Rectal smooth muscle tissue (tissue), 1 donor: ENCODE results near the gene GRIN2A.
A peak's percentile ranks its signal among the peaks of the same experiment; 100 is the strongest.

Experiments
- H3K27ac ChIP-seq: one replicate; pipeline ENCODE4 v1.7.0; 2013; ENCODE audit warnings: low read depth, low read length, inconsistent platforms
- H3K27me3 ChIP-seq: one replicate; pipeline ENCODE4 v1.7.0; 2013; ENCODE audit warnings: low read length; ENCODE audit not compliant: control insufficient read depth, insufficient read depth
- H3K36me3 ChIP-seq: one replicate; pipeline ENCODE4 v1.7.0; 2013; ENCODE audit warnings: low read length; ENCODE audit not compliant: control insufficient read depth, insufficient read depth
- H3K4me1 ChIP-seq: one replicate; pipeline ENCODE4 v1.7.0; 2013; ENCODE audit warnings: low read length; ENCODE audit not compliant: control insufficient read depth, insufficient read depth
- H3K4me3 ChIP-seq: one replicate; pipeline ENCODE4 v1.7.0; 2013; ENCODE audit warnings: low read length
- H3K9ac ChIP-seq: one replicate; pipeline ENCODE4 v1.7.0; 2013; ENCODE audit warnings: low read length

Gene GRIN2A

DNA sequence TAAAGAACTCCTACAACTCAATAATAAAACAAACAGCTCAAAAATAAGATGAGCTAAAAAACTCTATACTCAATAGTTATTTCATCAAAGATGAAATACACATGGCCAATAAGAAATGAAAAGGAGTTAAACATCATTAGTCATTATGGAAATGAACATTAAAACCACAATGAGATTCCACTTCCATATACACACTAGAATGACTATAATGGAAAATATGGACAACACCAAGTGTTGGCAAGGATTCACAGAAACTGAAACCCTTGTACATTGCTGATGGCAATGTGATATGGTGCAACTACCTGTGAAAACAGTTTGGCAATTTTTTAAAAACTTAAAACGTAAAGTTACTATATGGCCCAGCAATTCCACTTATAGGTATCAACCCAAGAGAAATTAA is 91.4 kb downstream of the GRIN2A start:
- no peaks in the 10 kb centered on the region for H3K4me1 ChIP-seq

DNA sequence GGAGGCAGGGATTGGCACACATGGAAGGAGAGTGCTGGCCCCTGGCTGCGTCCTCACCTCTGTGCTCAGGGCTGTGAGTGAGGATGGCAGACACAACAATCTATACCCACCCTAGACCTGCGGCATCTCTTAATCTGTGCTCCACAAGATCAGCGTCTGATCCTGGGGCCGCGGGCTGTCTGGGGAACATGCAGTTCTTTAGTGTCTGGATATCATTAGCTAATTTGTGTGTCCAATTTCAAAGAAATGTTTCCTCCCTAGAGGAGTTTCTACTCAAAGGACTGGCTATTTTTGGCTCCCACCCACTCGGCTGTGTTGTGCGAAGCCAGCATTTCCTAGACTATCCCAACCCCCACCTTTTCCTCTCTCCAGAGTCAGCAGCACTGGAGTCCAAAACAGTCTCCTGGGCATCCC is 93.8 kb downstream of the GRIN2A start:
- Histone ChIP-seq H3K4me1 (peaks cover 2% of the 10 kb centered on the region), H3K27me3 (no peaks in the 10 kb centered on the region), H3K36me3 (no peaks in the 10 kb centered on the region), H3K27ac (no peak overlapping the region), H3K4me3 (no peak overlapping the region), H3K9ac (no peak overlapping the region)

More for the DNA sequence above, 91.4 kb downstream of the GRIN2A start:
- no peaks in the 10 kb centered on the region for H3K36me3 ChIP-seq
- no peaks in the 10 kb centered on the region for H3K27me3 ChIP-seq
- no peak overlapping the region for H3K27ac ChIP-seq
- H3K4me3 ChIP-seq = no peak overlapping the region
- H3K9ac ChIP-seq = no peak overlapping the region

DNA sequence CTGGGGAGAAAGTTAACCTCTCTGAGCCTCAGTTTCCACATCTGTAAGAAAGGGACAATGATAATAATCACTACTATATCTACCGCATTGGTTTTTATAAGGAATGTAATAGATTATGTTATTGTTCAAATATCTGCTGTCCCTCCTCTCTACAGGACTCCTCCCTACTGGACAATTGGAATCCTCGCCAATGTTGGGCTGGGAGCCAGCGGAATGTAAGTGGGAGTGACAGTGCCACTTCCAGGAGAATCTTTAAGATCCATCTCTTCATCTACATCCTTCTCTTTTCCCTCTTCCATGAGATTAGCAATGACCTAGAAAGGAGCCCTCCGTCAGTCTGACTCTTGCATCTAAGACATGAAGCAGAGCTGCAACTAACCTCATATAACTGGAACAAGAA is 95.1 kb downstream of the GRIN2A start:
- Histone ChIP-seq H3K4me1 (peaks cover 2% of the 10 kb centered on the region), H3K36me3 (no peaks in the 10 kb centered on the region), H3K27me3 (no peaks in the 10 kb centered on the region), H3K4me3 (no peak overlapping the region), H3K9ac (no peak overlapping the region), H3K27ac (no peak overlapping the region)

DNA sequence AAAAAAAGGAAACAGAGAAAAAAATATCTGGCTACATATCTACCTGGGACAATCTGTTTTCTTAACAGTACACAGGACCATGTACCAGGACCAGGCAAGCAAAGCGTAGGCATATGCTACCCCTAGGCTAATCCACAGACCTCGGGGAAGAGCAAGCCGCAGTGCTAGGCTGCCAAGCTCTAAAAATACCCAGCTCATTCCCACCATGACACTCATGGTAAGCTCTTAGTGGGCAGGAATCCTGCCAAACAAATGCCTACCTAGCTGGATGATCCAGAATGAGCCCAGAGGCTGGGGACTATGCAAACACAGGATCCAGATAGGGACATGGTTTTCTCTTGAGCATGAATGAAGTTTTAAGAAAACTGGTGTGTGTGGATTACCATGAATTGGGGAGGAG is 95.6 kb downstream of the GRIN2A start:
- peaks cover 2% of the 10 kb centered on the region for H3K4me1 ChIP-seq
- no peak overlapping the region for H3K27ac ChIP-seq
- no peak overlapping the region for H3K4me3 ChIP-seq
- no peaks in the 10 kb centered on the region for H3K27me3 ChIP-seq
- H3K9ac ChIP-seq = no peak overlapping the region
- H3K36me3 ChIP-seq = no peaks in the 10 kb centered on the region

DNA sequence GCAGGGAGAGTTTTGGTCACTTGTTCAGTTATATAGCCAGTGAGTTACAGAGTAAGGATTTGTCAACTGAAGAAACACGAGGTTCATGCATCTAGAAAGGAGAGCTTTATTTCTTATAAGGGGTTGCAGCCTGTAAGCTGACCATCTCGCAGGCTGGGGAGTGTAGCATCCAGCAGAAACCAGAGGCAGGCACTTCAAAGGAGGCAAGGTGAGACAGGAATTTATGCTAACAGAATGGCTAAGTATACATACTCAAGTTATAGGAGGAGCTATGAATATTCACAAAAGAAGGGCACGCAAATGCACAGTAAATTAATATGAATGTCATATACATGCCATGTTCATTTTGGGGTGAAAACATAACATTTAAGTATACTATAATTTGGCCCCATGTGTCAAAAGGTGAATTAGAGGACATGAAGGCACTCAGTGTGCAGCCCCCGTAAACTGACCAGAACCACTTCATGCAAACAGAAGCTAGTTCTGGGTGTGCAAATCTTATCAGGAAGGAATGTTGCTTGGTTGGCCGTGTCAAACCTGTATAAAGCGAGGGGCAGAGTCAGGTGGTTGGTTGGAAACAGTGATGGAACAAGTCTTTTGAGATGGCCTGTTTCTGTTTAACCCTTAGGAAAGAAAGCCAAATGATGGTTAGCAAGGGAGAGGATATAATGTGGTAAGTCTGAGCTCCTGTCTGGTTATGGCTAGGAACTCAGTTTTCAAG is 97.0 kb downstream of the GRIN2A start:
- Histone ChIP-seq H3K4me3 (no peak overlapping the region), H3K27ac (no peak overlapping the region), H3K36me3 (no peaks in the 10 kb centered on the region), H3K9ac (no peak overlapping the region), H3K27me3 (no peaks in the 10 kb centered on the region), H3K4me1 (peaks cover 16% of the 10 kb centered on the region)

DNA sequence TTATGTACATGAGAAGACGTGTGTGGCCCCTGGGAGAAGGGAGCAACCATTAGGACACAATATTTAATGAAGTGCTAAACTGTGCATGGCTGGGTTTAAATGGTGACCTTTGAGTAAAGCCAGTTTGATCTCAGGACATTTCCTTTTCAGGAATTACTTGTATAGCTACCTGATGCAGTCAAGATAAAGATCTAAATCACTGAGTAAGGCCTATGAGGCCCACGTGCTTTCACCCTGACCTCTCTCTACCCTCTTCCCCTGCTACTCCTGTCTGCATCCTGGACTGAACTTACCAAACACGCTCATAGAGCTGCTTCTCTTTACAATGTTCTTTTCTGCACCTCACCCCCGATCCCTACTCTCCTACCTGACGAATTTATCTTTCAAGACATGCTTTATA is 98.9 kb downstream of the GRIN2A start:
- no peaks in the 10 kb centered on the region for H3K36me3 ChIP-seq
- H3K4me1 ChIP-seq = peaks cover 22% of the 10 kb centered on the region
- no peak overlapping the region for H3K27ac ChIP-seq
- no peaks in the 10 kb centered on the region for H3K27me3 ChIP-seq
- no peak overlapping the region for H3K4me3 ChIP-seq
- H3K9ac ChIP-seq = no peak overlapping the region

DNA sequence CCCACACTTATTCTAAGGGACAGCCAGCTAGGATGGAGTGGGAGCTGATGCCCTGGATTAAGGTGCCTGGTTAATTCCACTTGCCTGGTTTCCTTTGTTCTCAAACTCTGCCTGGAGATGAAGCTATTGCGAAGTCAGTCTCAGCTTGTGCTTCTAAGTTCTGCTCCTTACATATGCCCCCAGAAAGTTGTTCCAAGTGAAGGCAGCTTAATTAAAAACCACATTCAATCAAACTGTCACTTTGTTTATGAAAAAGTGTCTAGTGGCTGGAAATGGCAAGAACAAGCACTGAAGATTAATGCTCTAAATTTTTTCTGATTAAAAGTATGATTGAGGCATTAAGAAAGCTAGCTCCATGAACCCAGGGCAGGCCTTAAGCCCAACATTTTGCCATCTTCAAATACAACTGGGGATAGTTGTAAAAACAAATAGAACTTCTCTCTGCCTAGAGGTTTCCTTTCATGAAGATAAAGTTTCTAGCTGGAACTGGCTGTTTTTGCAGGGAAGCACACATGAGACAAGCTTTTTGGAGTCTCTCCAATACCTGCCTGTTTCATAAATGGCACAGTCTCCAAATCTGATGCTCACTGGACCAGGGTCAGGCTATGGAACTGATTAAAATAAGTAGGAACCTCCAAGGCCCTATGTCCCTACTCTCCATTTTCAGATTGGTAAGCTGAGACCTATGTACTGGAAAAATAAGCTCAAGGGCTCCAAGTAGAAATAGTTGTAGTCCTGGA is 100.9 kb downstream of the GRIN2A start:
- Histone ChIP-seq H3K27me3 (no peaks in the 10 kb centered on the region), H3K4me1 (peaks cover 22% of the 10 kb centered on the region), H3K4me3 (no peak overlapping the region), H3K27ac (peak overlapping the region; percentile 33), H3K9ac (no peak overlapping the region), H3K36me3 (no peaks in the 10 kb centered on the region)

DNA sequence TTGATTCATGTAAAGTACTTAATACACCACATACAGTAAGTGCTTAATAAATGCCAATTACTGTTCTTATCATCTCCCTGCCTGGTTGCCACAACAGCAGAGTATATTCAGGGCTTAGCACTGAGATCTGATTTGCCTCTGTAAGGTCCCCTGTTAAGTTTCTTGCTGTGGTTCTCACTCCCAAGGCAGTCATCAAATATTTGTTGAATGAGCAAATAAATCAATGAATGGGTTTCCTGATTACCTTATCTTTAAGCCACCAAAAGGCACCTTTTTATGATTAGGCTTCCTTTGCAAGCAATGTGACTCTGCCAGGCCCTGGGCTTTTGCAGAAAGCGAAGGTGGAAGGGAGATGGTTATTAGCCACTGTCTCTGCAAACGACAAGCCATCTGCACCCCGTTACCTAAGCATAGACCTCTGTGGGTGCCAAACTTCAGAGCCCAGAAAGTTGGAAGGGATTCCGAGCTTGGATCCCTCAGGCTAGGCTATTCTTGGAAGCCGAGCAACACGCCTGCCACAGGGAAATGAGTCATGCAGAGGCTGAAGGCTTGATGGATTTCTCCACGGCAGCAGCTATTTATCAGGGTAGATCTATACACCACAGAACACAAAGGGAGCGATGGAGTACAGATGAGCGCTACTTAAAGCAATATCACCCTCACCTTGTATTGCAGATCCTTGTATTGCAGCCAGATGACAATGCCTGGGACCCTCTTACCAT is 102.0 kb downstream of the GRIN2A start:
- Histone ChIP-seq H3K27ac (peak overlapping the region; percentile 33), H3K36me3 (no peaks in the 10 kb centered on the region), H3K9ac (no peak overlapping the region), H3K4me1 (peaks cover 20% of the 10 kb centered on the region), H3K4me3 (no peak overlapping the region), H3K27me3 (no peaks in the 10 kb centered on the region)

DNA sequence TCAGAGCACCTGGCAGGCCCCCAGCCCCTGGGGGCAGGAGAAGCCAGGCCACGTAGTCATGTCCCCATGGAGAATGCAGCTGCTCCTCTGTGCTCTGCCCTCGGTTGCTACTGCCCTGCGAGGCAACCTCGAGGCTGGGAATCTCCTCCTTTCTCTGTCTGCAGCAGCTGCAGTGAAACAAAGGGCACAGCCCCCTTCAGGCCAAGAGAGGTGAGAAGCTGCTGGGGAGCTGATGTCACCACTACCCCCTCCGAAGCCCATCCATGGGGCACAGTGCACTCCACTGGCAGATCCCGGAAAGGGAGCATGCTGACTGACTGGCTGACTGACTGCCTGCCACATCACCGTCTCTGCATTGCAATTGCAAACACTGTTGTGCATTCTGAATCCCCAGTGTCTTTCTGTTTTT is 103.7 kb downstream of the GRIN2A start:
- peaks cover 20% of the 10 kb centered on the region for H3K4me1 ChIP-seq
- H3K27me3 ChIP-seq = no peaks in the 10 kb centered on the region
- no peak overlapping the region for H3K27ac ChIP-seq
- no peak overlapping the region for H3K4me3 ChIP-seq
- no peak overlapping the region for H3K9ac ChIP-seq
- no peaks in the 10 kb centered on the region for H3K36me3 ChIP-seq

DNA sequence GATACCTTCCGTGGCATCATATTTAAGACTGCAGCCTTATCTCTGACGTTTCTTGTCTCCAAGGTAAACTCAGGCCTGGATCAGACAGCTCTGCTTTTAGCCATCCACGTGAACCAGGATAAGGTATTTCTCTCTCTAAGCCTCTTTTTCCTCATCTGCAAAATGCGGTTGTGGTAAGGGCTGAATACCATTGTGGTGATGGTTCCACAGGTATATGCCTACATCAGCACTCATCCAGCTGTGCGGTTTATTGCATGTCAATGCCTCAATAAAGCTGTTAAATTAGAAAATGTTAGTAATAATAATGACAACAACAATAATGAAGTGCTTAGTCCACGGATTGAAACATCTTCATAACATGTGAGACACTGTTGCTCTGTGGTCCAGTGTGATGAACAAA is 104.4 kb downstream of the GRIN2A start:
- no peak overlapping the region for H3K4me3 ChIP-seq
- no peaks in the 10 kb centered on the region for H3K27me3 ChIP-seq
- H3K36me3 ChIP-seq = no peaks in the 10 kb centered on the region
- no peak overlapping the region for H3K27ac ChIP-seq
- peaks cover 20% of the 10 kb centered on the region for H3K4me1 ChIP-seq
- H3K9ac ChIP-seq = no peak overlapping the region

DNA sequence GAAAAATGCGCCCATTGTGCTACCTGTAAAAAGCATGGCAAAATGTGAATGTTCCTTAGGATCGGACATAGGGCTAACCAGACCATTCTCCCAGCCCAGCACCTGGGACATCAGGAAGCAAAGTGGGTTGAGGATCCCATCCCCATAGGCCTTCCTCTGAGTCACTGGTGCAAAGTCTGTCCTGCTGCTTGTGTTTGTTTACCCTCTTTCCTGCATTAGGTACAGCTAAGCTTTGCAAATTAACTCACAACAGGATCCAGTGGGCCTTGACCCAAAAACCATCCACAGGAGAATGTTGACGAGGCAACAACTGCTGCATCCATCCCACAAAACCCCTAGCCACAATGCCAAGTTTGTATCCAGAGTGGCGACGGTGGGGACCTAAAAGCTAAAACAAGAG is 106.2 kb downstream of the GRIN2A start:
- H3K27me3 ChIP-seq = no peaks in the 10 kb centered on the region
- H3K4me3 ChIP-seq = no peak overlapping the region
- no peak overlapping the region for H3K27ac ChIP-seq
- no peak overlapping the region for H3K9ac ChIP-seq
- peaks cover 14% of the 10 kb centered on the region for H3K4me1 ChIP-seq
- H3K36me3 ChIP-seq = no peaks in the 10 kb centered on the region

DNA sequence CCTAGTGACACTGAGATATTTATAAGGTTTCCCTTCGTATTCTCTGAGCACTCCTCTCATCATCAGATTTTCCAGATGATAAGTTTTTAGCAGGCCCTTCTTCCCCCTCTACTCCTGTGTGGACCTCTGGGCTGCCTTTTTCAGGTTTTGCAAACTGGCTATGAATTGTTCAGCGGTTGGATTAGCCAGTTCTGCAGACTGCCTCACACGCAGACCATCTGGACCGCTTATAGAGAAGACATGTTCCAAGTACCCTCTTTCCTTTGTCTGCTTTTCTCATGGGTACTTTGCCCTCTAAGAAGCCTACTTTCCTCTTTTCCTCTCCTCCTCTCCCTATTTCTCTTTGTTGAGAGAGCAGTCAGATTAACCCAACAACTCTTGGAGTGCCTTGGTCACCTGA is 111.6 kb downstream of the GRIN2A start:
- Histone ChIP-seq H3K27ac (no peak overlapping the region), H3K4me1 (no peaks in the 10 kb centered on the region), H3K36me3 (no peaks in the 10 kb centered on the region)

More for the DNA sequence above, 111.6 kb downstream of the GRIN2A start:
- H3K9ac ChIP-seq = no peak overlapping the region
- H3K4me3 ChIP-seq = no peak overlapping the region
- H3K27me3 ChIP-seq = no peaks in the 10 kb centered on the region
